ENCODE results near the gene TSPAN9.

The TSPAN9 gene

DNA sequence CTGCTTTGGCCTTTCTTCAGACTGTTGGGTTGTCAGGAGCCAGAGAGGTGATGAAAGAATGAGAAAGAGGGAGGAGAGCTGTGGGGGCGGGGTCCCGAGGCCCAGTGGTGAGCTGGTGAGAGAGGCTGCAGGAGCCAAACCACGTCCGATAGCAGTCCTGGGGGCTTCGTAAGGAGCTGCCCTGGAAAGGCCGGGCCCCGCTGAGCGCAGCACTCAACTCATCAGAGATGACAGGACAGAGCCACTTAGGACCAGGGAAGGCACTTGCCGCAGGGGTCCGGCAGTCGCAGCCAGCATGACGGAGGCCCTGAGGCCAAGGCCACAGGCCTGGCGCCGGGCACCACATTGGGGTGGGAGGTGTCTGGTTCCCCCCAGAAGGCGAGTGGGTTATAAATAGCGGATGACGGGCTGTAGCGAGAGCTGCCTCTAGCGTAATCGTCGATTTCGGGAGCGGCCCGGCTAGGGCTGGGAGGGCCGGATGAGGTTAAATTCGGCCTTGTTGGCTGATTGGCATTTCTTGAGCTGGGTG, 179.0 kb downstream of the TSPAN9 start:
- DNase-seq, result no peak

GRCh38 chr12:3257411-3257810, 180.2 kb downstream of the TSPAN9 start:
- DNase-seq, result no peak

DNA sequence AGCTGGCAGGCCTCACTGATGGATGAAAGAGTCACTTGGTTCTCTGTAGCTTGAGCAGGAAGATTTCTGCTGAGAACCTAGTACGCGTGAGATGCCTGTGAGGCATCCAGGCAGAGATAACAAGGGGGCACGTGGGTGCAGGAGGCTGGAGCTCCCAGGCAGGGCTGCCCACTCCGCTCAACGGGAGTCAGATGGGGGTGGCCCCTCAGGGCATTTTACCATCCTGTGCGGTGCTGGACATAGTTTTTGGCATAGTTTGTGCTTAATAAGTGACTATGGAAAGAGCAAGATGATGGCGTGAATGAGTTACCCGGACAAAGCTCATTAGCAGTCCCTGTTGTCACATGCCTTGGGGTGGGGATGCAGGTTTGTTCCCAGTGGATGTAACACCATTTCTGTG, 182.8 kb downstream of the TSPAN9 start:
- no peak for DNase-seq

- DNase-seq, result no peak
Observed at GRCh38 chr12:3261782-3262359, 184.7 kb downstream of the TSPAN9 start.

DNA sequence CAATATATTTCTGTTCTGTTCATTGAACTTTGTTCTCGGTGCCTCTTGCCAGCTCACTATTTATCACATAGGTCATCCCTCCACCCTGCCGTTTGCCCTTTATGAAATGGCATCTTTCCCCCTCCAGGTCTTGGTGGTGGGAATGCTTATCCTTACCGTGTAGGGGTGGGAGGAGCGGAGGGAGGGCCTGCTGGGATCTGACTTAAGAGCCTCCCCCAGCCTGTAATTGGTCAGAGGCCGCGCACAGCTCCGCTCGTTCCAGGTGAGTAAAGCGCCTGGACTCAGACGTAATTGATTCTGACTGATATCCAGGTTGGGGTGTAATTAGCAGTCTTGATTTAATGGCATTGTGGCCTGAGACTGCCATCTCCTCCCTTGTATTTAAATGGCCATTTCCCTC, 185.3 kb downstream of the TSPAN9 start:
- no peak for DNase-seq

- DNase-seq, result no peak
Observed at GRCh38 chr12:3263282-3263681, 186.1 kb downstream of the TSPAN9 start.

GRCh38 chr12:3263939-3264922, 187.1 kb downstream of the TSPAN9 start:
- DNase-seq, result no peak

DNA sequence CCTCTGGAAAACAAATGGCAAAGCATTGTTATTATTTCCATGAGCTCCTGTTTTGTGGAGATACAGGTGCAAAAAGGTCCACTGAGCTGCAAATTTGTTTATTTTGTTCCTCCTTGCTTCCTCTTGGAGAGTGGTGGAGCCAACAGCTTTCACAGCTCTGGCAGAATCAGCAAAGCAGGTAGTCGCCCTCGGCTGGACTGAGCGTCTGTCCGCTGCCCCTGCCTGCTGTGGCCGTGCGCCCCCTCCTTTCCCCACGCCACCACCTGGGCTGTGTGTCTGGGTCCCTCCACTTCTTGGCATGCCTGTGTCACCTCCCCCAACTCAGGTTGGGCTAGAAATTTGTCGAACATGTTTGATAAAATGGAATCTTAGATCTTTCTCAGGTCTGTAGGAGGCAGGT, 188.2 kb downstream of the TSPAN9 start:
- no peak for DNase-seq

GRCh38 chr12:3266638-3267037, 189.5 kb downstream of the TSPAN9 start:
- no peak for DNase-seq

- no peak for DNase-seq
Observed at GRCh38 chr12:3267690-3268089, 190.5 kb downstream of the TSPAN9 start.

GRCh38 chr12:3269594-3269993, 192.4 kb downstream of the TSPAN9 start:
- DNase-seq, result no peak

GRCh38 chr12:3271146-3271545, 194.0 kb downstream of the TSPAN9 start:
- DNase-seq, result no peak

DNA sequence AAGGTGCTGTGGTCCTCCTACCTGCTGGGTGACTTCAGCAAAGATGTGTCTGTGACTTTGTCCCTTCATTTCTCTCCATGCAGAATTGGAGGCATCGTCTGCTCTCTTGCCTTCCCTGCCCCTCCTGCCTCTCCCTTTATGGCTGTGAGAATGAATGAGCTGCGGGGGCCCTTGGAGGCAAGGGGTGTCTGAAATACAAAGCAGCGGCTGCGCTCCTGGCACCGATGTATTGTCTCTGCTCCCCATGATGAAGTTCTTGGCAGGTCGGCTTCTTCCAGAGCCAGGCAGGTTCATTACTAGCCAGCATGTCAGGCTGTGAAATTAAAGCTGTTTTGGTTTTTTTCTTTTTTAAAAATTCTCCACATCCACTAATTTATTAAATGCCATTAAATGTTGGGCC, 194.5 kb downstream of the TSPAN9 start:
- no peak for DNase-seq

DNA sequence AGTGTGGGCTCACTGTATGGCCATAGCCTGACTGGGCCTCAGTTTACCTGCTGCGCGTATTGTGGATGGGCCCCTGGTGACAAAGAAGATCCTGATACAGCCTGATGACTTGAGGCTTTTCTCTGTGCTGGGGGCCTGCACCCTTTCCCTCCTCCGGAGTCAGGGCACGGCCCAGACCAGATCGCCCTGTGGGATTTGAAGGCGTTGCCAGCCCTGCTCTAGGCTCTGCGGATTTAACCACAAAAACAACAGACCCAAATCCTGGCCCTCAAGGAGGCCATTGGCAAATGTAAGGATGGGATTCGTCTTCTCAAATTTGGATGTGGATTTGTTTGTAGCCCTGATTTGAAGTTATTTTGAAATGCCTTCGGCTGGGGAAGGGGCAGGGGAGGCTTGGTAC, 195.8 kb downstream of the TSPAN9 start:
- DNase-seq, result no peak

DNA sequence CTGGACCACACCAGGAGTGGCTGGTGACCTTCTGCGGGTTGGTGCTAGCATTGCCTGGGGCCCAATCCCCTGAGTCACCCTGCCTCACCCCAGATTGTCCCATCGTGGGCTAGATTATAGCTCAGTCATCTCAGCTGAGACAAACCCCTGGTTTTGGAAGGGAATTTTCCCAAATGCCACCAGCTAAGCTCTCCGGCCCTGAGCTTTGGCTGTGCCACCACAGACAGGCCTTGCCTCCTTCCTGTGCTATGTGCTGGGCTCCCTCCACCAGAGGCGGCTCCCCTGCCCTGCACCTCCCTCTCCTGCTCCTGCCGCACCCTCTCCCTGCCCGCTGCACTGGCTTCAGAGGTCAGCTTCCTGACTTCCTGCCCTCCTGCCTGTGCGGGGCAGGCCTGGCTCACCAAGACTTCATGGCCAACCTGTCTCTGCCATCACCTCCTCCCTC, 196.3 kb downstream of the TSPAN9 start:
- DNase-seq, result no peak

- no peak for DNase-seq
Observed at GRCh38 chr12:3274664-3275063, 197.5 kb downstream of the TSPAN9 start.

DNA sequence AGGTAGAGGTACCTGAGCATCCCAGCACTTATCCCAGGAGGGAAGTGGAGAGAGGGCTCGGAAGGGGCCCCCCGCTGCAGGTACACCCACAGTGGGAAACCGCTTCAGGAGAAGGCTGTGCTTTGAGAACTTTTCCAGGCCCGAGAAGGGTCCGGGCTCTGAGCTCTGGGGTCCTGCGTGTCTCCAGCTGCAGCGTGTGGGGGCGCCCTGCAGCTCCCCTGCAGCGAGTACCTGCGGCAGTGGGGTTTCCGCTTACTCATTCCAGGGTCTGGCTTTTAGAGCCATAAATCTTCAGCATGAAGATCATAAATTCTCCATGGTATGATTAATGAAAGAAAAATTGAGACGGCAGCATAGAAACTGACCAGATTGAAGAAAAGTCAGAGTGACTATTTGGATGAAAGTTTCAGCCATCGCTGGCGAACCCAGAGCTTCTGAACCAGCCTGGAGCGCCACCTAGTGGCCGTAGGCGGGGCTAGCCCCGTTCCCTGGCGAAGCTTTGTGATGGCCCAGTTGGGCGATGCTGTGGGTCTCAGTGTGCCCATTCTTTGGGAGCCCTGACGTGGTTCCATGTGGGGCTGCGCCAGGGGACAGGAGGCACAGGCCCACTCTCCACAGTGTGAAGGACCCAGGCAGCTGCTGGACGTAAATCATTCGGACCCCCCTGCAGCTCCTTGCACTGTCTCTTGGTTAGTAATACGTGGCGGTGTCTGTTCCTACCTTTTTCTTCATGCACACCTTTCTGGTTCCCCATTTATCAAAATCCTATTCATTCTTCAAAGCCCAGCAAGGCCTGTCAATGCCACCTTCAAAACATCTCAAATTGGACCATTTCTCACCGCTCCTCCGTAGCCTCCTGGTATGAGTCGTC, 198.2 kb downstream of the TSPAN9 start:
- peak; percentile 72 for DNase-seq

DNA sequence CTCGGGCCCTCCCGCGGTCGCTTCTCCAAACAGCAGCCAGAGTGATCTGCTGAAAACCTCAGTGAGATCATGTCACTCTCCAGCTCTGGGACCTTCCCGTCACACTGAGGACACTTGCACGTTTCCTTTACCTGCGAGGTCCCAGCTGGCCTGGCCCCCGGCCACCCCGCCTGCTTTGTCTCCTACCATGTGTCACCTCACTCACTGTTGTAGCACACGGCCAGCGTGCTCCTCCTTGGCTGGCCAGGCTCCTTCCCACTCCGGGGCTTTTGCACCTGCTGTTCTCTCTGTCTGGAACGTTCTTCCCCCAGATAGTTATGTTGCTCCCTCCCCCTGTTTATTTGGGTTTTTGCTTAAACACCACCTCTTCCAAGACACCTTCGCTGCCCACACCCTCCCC, 199.0 kb downstream of the TSPAN9 start:
- no peak for DNase-seq

- DNase-seq, result no peak
Observed at GRCh38 chr12:3277306-3277943, 200.2 kb downstream of the TSPAN9 start.

GRCh38 chr12:3278681-3279414, 201.7 kb downstream of the TSPAN9 start:
- no peak for DNase-seq

- no peak for DNase-seq
Observed at GRCh38 chr12:3279415-3279780, 202.2 kb downstream of the TSPAN9 start.

DNA sequence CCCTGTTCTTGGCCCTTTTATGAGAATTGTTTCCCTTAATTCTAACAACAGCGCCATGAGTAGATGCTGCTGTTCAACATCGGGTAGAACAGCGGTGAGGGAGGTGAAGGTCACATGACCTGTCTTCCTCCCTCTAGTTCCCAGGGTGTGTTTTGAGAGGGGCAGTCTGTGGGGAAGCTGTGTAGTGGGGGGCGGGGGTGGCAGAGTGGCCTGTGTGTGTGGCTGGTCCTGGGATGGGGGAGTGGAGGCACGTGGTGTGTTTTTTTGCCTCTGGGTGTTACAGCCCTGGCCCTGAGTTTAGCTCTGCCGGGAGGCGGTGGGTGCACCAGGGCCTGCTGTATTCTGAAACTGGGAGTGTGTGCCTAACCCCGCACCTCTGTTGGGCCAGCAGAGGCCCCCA, 202.7 kb downstream of the TSPAN9 start:
- DNase-seq, result no peak
